Mucosa of rectum (tissue), 2 donors: ENCODE data around the gene KCNJ3.
A peak's percentile ranks its signal among the peaks of the same experiment; 100 is the strongest.

Experiments
- H3K27ac ChIP-seq, 2 donors: one replicate each; pipeline ENCODE4 v1.7.0; 2013; ENCODE audit warnings: inconsistent platforms in 2 of 2, low read depth in 2 of 2, low read length in 2 of 2
- H3K27me3 ChIP-seq, 2 donors: one replicate each; pipeline ENCODE4 v1.7.0; 2013; ENCODE audit warnings: low read length in 2 of 2; ENCODE audit not compliant: control insufficient read depth in 2 of 2, insufficient read depth in 2 of 2
- H3K36me3 ChIP-seq, 2 donors: one replicate each; pipeline ENCODE4 v1.7.0; 2013; ENCODE audit warnings: low read length in 2 of 2; ENCODE audit not compliant: control insufficient read depth in 2 of 2, insufficient read depth in 2 of 2
- H3K4me1 ChIP-seq, 2 donors: one replicate each; pipeline ENCODE4 v1.7.0; 2013; ENCODE audit warnings: low read length in 2 of 2, mild to moderate bottlenecking in 1 of 2; ENCODE audit not compliant: control insufficient read depth in 2 of 2, insufficient read depth in 2 of 2
- H3K4me3 ChIP-seq, 2 donors: one replicate each; pipeline ENCODE4 v1.7.0; 2013; ENCODE audit warnings: low read length in 2 of 2
- H3K9ac ChIP-seq, 2 donors: one replicate each; pipeline ENCODE4 v1.7.0; 2013; ENCODE audit warnings: low read length in 2 of 2, low read depth in 1 of 2, mild to moderate bottlenecking in 1 of 2
- H3K9me3 ChIP-seq, 2 donors: one replicate each; pipeline ENCODE4 v1.7.0; 2013; ENCODE audit warnings: low read length in 2 of 2; ENCODE audit not compliant: control insufficient read depth in 2 of 2
- donor health status: healthy.
- donor health status: Normal muscosa, but diverticular disease.

The KCNJ3 gene

DNA sequence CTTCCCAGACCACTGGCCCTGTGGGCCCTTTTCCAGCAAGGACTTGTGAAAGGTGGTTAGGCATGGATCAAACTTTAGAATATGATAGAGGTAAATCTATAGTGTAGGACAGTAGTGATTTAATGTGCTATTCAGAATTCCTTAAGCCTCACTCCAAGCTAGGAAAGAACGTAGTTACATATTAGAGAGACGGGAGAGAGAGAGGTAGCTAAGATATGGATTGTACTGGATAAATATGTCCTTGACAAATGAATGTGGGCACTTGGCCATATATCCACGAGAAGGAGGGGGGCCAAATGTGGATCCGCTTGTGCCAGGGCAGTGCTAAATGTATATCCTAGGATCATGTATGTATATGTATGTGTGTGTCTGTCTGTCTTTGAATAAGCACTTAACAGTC is 6.5 kb downstream of the KCNJ3 start:
- H3K27ac ChIP-seq: no peak overlapping the region

DNA sequence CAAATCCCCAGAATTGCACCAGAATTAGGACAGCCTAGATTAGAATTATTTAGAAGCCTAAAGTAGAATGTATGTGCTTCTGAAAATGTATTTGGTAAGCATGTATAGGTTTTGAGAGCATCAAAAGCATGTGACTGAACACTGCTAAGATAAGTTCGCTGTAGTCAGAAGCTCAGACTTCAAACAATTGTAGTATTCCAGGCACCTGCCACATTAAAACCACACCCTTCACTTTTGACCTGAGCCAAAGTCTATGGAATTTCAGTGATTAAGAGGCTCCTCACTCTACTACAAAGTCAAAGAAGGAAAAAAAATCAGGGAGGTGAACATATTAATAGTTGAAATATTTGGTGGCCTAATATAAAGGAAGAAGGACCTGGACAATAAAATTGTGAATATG is 8.2 kb downstream of the KCNJ3 start:
- Histone ChIP-seq H3K4me3 (no peak overlapping the region), H3K4me1 (no peaks in the 10 kb centered on the region), H3K27me3 (no peaks in the 10 kb centered on the region), H3K27ac (no peak overlapping the region), H3K36me3 (no peaks in the 10 kb centered on the region), H3K9ac (no peak overlapping the region), H3K9me3 (no peaks in the 10 kb centered on the region)

More for the DNA sequence above, 6.5 kb downstream of the KCNJ3 start:
- no peaks in the 10 kb centered on the region for H3K36me3 ChIP-seq
- H3K9ac ChIP-seq: no peak overlapping the region
- no peaks in the 10 kb centered on the region for H3K4me1 ChIP-seq
- no peak overlapping the region for H3K4me3 ChIP-seq
- no peaks in the 10 kb centered on the region for H3K9me3 ChIP-seq
- no peaks in the 10 kb centered on the region for H3K27me3 ChIP-seq

GRCh38 chr2:154707994-154708575 is 9.6 kb downstream of the KCNJ3 start:
- H3K4me3 ChIP-seq: no peak overlapping the region
- no peak overlapping the region for H3K9ac ChIP-seq
- H3K27me3 ChIP-seq: no peaks in the 10 kb centered on the region
- no peaks in the 10 kb centered on the region for H3K9me3 ChIP-seq
- H3K27ac ChIP-seq: no peak overlapping the region
- H3K36me3 ChIP-seq: no peaks in the 10 kb centered on the region
- no peaks in the 10 kb centered on the region for H3K4me1 ChIP-seq

GRCh38 chr2:154709215-154709614 is 10.7 kb downstream of the KCNJ3 start:
- no peaks in the 10 kb centered on the region for H3K9me3 ChIP-seq
- peak overlapping the region in 1 of 2 donors; percentile 16 for H3K27ac ChIP-seq
- H3K36me3 ChIP-seq: no peaks in the 10 kb centered on the region
- H3K4me3 ChIP-seq: no peak overlapping the region
- H3K9ac ChIP-seq: no peak overlapping the region
- no peaks in the 10 kb centered on the region for H3K27me3 ChIP-seq
- no peaks in the 10 kb centered on the region for H3K4me1 ChIP-seq

GRCh38 chr2:154710078-154710477 is 11.6 kb downstream of the KCNJ3 start:
- H3K9ac ChIP-seq: no peak overlapping the region
- no peak overlapping the region for H3K4me3 ChIP-seq
- H3K27me3 ChIP-seq: no peaks in the 10 kb centered on the region
- H3K27ac ChIP-seq: no peak overlapping the region
- H3K36me3 ChIP-seq: no peaks in the 10 kb centered on the region
- H3K9me3 ChIP-seq: no peaks in the 10 kb centered on the region
- H3K4me1 ChIP-seq: no peaks in the 10 kb centered on the region

GRCh38 chr2:154710685-154711084 is 12.2 kb downstream of the KCNJ3 start:
- no peaks in the 10 kb centered on the region for H3K27me3 ChIP-seq
- no peaks in the 10 kb centered on the region for H3K9me3 ChIP-seq
- no peak overlapping the region for H3K4me3 ChIP-seq
- no peak overlapping the region for H3K27ac ChIP-seq
- no peak overlapping the region for H3K9ac ChIP-seq
- H3K4me1 ChIP-seq: no peaks in the 10 kb centered on the region
- H3K36me3 ChIP-seq: no peaks in the 10 kb centered on the region

- no peaks in the 10 kb centered on the region for H3K36me3 ChIP-seq
- H3K9me3 ChIP-seq: no peaks in the 10 kb centered on the region
- no peak overlapping the region for H3K27ac ChIP-seq
- no peak overlapping the region for H3K9ac ChIP-seq
- H3K27me3 ChIP-seq: no peaks in the 10 kb centered on the region
- no peaks in the 10 kb centered on the region for H3K4me1 ChIP-seq
- no peak overlapping the region for H3K4me3 ChIP-seq
Observed at GRCh38 chr2:154713675-154714074, 15.2 kb downstream of the KCNJ3 start.

DNA sequence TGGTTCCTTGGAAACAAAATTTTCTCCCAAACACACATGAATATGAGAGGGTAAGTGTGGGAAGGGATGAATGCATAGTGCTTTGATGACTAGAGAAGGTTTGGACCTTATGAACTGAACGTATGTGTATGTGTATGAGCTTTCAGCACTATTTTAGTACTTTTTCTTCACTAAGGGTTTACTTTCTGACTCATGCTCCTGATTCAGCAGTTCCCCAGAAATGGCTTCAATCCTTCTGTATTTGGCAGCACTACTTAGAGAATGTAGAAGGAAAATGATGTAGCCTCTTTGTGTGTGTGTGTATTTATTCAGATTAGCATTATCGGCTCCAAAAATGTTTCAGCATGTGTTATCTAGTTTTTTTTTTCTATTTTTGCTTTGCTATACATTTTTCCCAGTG is 22.2 kb downstream of the KCNJ3 start:
- Histone ChIP-seq H3K9ac (no peak overlapping the region), H3K27ac (no peak overlapping the region), H3K36me3 (no peaks in the 10 kb centered on the region), H3K27me3 (no peaks in the 10 kb centered on the region), H3K9me3 (no peaks in the 10 kb centered on the region), H3K4me3 (no peak overlapping the region), H3K4me1 (no peaks in the 10 kb centered on the region)

- H3K9me3 ChIP-seq: no peaks in the 10 kb centered on the region
- H3K27me3 ChIP-seq: no peaks in the 10 kb centered on the region
- no peak overlapping the region for H3K9ac ChIP-seq
- no peak overlapping the region for H3K27ac ChIP-seq
- no peaks in the 10 kb centered on the region for H3K4me1 ChIP-seq
- no peaks in the 10 kb centered on the region for H3K36me3 ChIP-seq
- no peak overlapping the region for H3K4me3 ChIP-seq
Observed at GRCh38 chr2:154724194-154724797, 25.8 kb downstream of the KCNJ3 start.

DNA sequence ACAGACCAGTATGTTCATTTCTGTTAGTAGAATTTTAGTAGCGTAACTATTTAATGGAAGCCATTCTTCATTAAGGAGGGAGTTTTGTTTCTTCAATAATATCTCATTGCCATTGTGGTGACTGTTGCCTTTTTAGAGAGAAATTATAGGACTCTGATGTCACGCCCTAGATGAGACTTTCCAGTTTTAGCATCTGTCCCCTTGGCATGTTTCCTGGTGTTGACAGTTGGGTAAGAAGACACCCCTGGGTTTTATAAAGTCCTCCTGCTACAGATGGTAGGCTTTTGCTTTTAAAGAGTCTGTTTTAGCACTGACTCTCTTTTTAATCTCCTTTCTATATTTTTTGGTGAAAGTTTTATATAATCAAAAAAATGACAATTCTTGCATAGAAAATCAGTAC is 41.9 kb downstream of the KCNJ3 start:
- Histone ChIP-seq H3K27me3 (no peaks in the 10 kb centered on the region), H3K4me1 (no peaks in the 10 kb centered on the region), H3K9me3 (peaks cover 0 to 3% of the 10 kb centered on the region in 2 donors), H3K4me3 (no peak overlapping the region), H3K9ac (no peak overlapping the region), H3K36me3 (no peaks in the 10 kb centered on the region), H3K27ac (no peak overlapping the region)
